ENCODE data around the gene FLOT2. TPM values are rescaled to one million over a fixed set of nuclear protein-coding genes. Genes with fewer than 3 reads are reported as not detected.
"Not testable (repeated sequence)": the region's sequence is repeated elsewhere in the genome, so short reads cannot be mapped to it uniquely, and the experiment has no call there.

FLOT2 gene
- total RNA-seq, 1 donor from 2014 or later, result 84.0 TPM

GRCh38 chr17:28895794-28896447 lies 1.6 kb downstream of the FLOT2 start:
- DNase-seq (ENCODE audit: low spot score), result peak; percentile 10
- TF ChIP-seq EZH2phosphoT487 (IDR thresholded peaks at IDR 0.05), result no peak
- no peak for TF ChIP-seq EZH2 (IDR thresholded peaks at IDR 0.05)
- TF ChIP-seq CTCF (IDR thresholded peaks at IDR 0.05), result no peak
- H3K9me3 ChIP-seq (ENCODE audit: low read depth), result no peaks in the 10 kb centered on the region
- H3K4me1 ChIP-seq, result peaks cover 13% of the 10 kb centered on the region
- H3K27me3 ChIP-seq, result no peaks in the 10 kb centered on the region
- Mint-ChIP-seq H3K27me3 (ENCODE audit: insufficient read depth, low read depth) (no peaks in the 10 kb centered on the region), H3K4me1 (peaks cover 56% of the 10 kb centered on the region), H3K36me3 (peaks cover 16% of the 10 kb centered on the region), H3K9me3 (peaks cover 3% of the 10 kb centered on the region), H3K27ac (peak overlapping the region; percentile 35), H3K4me3 (peak overlapping the region; percentile 96)
- peak overlapping the region; percentile 96 for H3K4me2 ChIP-seq
- peak overlapping the region; percentile 76 for H3K9ac ChIP-seq
- H4K20me1 ChIP-seq (ENCODE audit: low read depth), result peaks cover 45% of the 10 kb centered on the region
- no peak overlapping the region for H2AFZ ChIP-seq (replicated peaks)
- H3K27ac ChIP-seq, result no peak overlapping the region
- peaks cover 49% of the 10 kb centered on the region for H3K79me2 ChIP-seq (ENCODE audit: low read depth)
- H3K36me3 ChIP-seq, result no peaks in the 10 kb centered on the region
- peak overlapping the region; percentile 96 for H3K4me3 ChIP-seq
- peaks cover 39% of the 10 kb centered on the region for H3F3A ChIP-seq (ENCODE audit: low read depth)

DNA sequence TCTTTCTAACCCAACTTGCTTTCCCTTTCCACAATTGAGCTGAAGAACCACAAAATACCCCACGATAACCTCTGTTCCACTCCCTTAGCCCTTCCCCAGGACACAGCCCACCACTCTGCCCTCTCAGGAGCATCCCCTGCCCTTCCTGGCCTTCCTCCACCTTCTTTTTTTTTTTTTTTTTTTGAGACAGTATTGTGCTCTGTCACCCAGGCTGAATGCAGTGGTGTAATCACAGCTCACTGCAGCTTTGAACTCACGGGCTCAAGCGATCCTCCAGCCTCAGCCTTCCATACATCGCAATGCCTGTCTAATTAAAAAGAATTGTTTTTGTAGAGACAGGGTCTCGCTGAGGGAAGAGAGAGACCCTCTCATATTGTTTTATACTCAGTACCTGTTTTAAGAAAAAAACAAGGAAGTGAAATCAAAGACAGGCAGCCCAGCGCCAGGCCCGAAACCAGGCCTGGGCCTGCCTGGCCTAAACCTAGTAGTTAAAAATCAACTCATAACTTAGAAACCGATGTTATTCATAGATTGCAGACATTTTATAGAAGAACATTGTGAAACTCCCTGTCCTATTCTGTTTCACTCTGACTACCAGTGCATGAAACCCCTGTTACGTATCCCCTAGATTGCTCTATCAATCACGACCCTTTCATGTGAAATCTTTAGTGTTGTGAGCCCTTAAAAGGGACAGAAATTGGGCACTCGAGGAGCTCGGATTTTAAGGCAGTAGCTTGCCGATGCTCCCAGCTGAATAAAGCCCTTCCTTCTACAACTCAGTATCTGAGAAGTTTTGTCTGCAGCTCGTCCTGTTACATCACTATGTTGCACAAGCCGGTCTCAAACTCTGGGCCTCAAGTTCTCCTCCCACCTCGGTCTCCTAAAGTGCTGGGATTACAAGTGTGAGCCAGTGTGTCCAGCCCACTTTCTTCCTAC lies 4.0 kb downstream of the FLOT2 start:
- H3K36me3 ChIP-seq; H3K36me3 Mint-ChIP-seq; H3K27ac ChIP-seq; H3K4me2 ChIP-seq; H3K9me3 Mint-ChIP-seq; H2AFZ ChIP-seq (replicated peaks); DNase-seq (ENCODE audit: low spot score); H3K9me3 ChIP-seq (ENCODE audit: low read depth); H3K27me3 ChIP-seq; H3K27me3 Mint-ChIP-seq (ENCODE audit: insufficient read depth, low read depth); H3K9ac ChIP-seq; H3K4me3 Mint-ChIP-seq; H3K4me3 ChIP-seq: not testable (repeated sequence)
- H4K20me1 ChIP-seq (ENCODE audit: low read depth), result peaks cover 62% of the 10 kb centered on the region
- peaks cover 53% of the 10 kb centered on the region for H3K79me2 ChIP-seq (ENCODE audit: low read depth)
- peaks cover 13% of the 10 kb centered on the region for H3K4me1 ChIP-seq
- H3K4me1 Mint-ChIP-seq, result peaks cover 63% of the 10 kb centered on the region
- peaks cover 27% of the 10 kb centered on the region for H3F3A ChIP-seq (ENCODE audit: low read depth)
- peak overlapping the region; percentile 78 for H3K27ac Mint-ChIP-seq

DNA sequence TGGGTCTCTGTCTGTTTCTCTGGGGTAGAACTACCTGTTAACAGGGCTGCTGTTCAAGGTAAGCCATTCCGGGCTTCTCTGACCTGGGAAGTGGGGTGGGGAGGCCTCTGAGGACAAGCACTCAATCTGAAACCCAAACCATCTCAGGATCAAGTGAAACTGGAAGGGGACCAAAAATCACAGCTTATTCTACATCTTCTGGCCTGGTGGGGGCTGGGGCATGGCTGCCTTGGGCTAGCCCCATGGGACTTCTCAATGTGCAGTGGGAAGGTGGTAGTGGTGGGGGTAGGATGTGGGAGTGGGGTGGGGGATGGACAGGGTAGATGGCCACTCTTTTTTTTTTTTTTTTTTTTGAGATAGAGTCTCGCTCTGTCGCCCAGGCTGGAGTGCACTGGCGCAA lies 5.5 kb downstream of the FLOT2 start:
- Histone ChIP-seq H3K27ac (no peak overlapping the region), H3K9ac (no peak overlapping the region), H3K27me3 (no peaks in the 10 kb centered on the region), H4K20me1 (ENCODE audit: low read depth) (peaks cover 75% of the 10 kb centered on the region), H3K4me2 (no peak overlapping the region), H3K36me3 (no peaks in the 10 kb centered on the region), H3K79me2 (ENCODE audit: low read depth) (peaks cover 51% of the 10 kb centered on the region), H3K9me3 (ENCODE audit: low read depth) (no peaks in the 10 kb centered on the region), H3F3A (ENCODE audit: low read depth) (peaks cover 12% of the 10 kb centered on the region), H3K4me1 (peaks cover 10% of the 10 kb centered on the region), H2AFZ (replicated peaks) (no peak overlapping the region), H3K4me3 (no peak overlapping the region)
- TF ChIP-seq CTCF (IDR thresholded peaks at IDR 0.05), result no peak
- no peak for TF ChIP-seq EZH2phosphoT487 (IDR thresholded peaks at IDR 0.05)
- no peak for TF ChIP-seq EZH2 (IDR thresholded peaks at IDR 0.05)
- Mint-ChIP-seq H3K27ac (no peak overlapping the region), H3K4me3 (no peak overlapping the region), H3K27me3 (ENCODE audit: insufficient read depth, low read depth) (peaks cover 2% of the 10 kb centered on the region), H3K4me1 (peaks cover 63% of the 10 kb centered on the region), H3K36me3 (peaks cover 9% of the 10 kb centered on the region), H3K9me3 (peaks cover 3% of the 10 kb centered on the region)
- no peak for DNase-seq (ENCODE audit: low spot score)

All from neural progenitor cell (in vitro differentiated cells).